GM23338 (cell line): ENCODE results near the gene LYPD4.
A peak's percentile ranks its signal among the peaks of the same experiment; 100 is the strongest.

ENCODE experiments used
- CTCF ChIP-seq, 2 experiments: fragments of 200-600 bp in 1 of 2; sonication (generic) in 1 of 2; conservative IDR thresholded peaks; 2 replicates each; pipeline versions ENCODE4 v1.5.1 to v1.6.1; 2016 to 2017; ENCODE audit warnings: antibody characterized with exemption in 2 of 2, low read depth in 2 of 2, mild to moderate bottlenecking in 2 of 2, moderate library complexity in 1 of 2
- EZH2phosphoT487 ChIP-seq: fragments of 200-600 bp; sonication (generic); IDR thresholded peaks from one replicate; pipeline ENCODE4 v1.8.1; 2018; ENCODE audit warnings: antibody characterized with exemption; ENCODE audit not compliant: unreplicated experiment
- POLR2AphosphoS5 ChIP-seq: IDR thresholded peaks from 2 replicates; pipeline ENCODE4 v1.6.1; 2016; ENCODE audit warnings: antibody characterized with exemption, low read depth
- REST ChIP-seq: IDR thresholded peaks from one replicate; pipeline ENCODE4 v1.6.1; 2018; ENCODE audit warnings: antibody characterized with exemption; ENCODE audit not compliant: unreplicated experiment

- TF ChIP-seq EZH2phosphoT487 (no peak), CTCF (conservative IDR thresholded peaks at IDR 0.05; ENCODE audit: low read depth in 2 of 2) (peak; percentile 89 to 96), POLR2AphosphoS5 (no peak), REST (no peak)
Measured at GRCh38 chr19:41821003-41821735, 23.3 kb downstream of the LYPD4 start.
